ENCODE measurements around the gene ALK. TPM values are rescaled to one million over a fixed set of nuclear protein-coding genes. Genes with fewer than 3 reads are reported as not detected.

ALK gene
- total and polyA plus RNA-seq, 2 experiments from 2014 or later, result 0.35 TPM; not detected in 1

- TF ChIP-seq REST (IDR thresholded peaks at IDR 0.05; ENCODE audit: unreplicated experiment), result no peak
- no peak for TF ChIP-seq ZNF331 (CRISPR knock-in tag; IDR thresholded peaks at IDR 0.05; ENCODE audit: low read depth)
- no peak for TF ChIP-seq EZH2phosphoT487 (IDR thresholded peaks at IDR 0.05; ENCODE audit: unreplicated experiment)
Observed at GRCh38 chr2:29519338-29519925, 402.0 kb downstream of the ALK start (continued).

DNA sequence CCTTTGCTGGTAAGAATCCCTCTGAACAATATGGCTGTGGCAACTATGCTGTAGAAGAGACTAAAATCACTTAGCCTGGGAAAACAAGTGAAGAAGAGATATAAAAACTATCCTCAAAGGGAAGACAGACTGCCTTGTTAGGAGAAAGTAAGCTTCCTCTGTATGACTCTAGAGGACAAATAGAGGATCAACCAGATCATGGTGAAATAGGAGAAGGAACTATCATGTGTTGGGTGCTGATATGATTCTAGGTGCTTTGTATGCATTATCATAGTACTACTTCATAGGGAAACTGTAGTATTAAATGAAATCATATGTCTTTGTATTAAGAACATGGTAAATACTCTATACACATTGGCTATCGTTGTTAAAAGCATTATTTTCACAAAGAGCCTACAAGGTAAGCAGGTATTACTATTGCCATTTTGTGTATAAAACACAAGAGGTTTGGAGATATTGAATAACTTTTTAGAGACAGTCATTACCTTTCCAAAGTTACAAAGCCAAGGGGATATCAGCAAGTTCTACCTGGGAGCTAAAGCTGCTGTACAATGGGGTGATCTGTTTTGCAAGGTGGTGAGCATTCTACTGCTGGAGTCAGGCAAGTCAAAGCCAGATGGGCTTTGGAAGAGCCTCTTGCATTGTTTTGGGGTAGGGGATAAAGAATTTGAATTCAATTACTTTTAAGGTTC lies 402.6 kb downstream of the ALK start:
- Mint-ChIP-seq H3K27me3 (ENCODE audit: insufficient read depth, low read depth, poor library complexity) (peaks cover 4% of the 10 kb centered on the region), H3K9me3 (peaks cover 6% of the 10 kb centered on the region), H3K27ac (no peak overlapping the region), H3K4me1 (peaks cover 10% of the 10 kb centered on the region), H3K4me3 (no peak overlapping the region), H3K36me3 (ENCODE audit: low read depth) (peaks cover 5% of the 10 kb centered on the region; the same call in 1 of the 3 replicates)
- H3K27me3 ChIP-seq (ENCODE audit: insufficient read depth), result no peaks in the 10 kb centered on the region
- H4K20me1 ChIP-seq (replicated peaks; ENCODE audit: insufficient read depth), result no peaks in the 10 kb centered on the region
- 0 out of 2 replicates have a peak, but pooled peaks cover 19% of the 10 kb centered on the region for H3K9me2 ChIP-seq (ENCODE audit: insufficient read depth)
- H3K4me2 ChIP-seq, result no peak overlapping the region
- DNase-seq (ENCODE audit: low spot score) (no peak), ATAC-seq (no peak)
- no peaks in the 10 kb centered on the region for H3K79me2 ChIP-seq (replicated peaks; ENCODE audit: insufficient read depth)
- H3F3A ChIP-seq (replicated peaks; ENCODE audit: low read depth), result no peaks in the 10 kb centered on the region
- no peak overlapping the region for H3K27ac ChIP-seq (ENCODE audit: low read depth)
- H2AFZ ChIP-seq, result no peak overlapping the region
- peaks cover 11% of the 10 kb centered on the region for H3K4me1 ChIP-seq (ENCODE audit: insufficient read depth)
- H3K4me3 ChIP-seq, result no peak overlapping the region
- no peaks in the 10 kb centered on the region for H3K36me3 ChIP-seq (ENCODE audit: insufficient read depth)
- no peak for TF ChIP-seq STAT1 (IDR thresholded peaks at IDR 0.05; ENCODE audit: unreplicated experiment)
- no peak for TF ChIP-seq ZNF114 (CRISPR knock-in tag; IDR thresholded peaks at IDR 0.05)
- TF ChIP-seq POLR2AphosphoS5 (IDR thresholded peaks at IDR 0.05; ENCODE audit: low read depth), result no peak
- TF ChIP-seq NANOG (IDR thresholded peaks at IDR 0.05; ENCODE audit: borderline replicate concordance), result no peak
- no peak for TF ChIP-seq EZH2 (IDR thresholded peaks at IDR 0.05; ENCODE audit: low read depth, unreplicated experiment)
- TF ChIP-seq, protein P1, sequence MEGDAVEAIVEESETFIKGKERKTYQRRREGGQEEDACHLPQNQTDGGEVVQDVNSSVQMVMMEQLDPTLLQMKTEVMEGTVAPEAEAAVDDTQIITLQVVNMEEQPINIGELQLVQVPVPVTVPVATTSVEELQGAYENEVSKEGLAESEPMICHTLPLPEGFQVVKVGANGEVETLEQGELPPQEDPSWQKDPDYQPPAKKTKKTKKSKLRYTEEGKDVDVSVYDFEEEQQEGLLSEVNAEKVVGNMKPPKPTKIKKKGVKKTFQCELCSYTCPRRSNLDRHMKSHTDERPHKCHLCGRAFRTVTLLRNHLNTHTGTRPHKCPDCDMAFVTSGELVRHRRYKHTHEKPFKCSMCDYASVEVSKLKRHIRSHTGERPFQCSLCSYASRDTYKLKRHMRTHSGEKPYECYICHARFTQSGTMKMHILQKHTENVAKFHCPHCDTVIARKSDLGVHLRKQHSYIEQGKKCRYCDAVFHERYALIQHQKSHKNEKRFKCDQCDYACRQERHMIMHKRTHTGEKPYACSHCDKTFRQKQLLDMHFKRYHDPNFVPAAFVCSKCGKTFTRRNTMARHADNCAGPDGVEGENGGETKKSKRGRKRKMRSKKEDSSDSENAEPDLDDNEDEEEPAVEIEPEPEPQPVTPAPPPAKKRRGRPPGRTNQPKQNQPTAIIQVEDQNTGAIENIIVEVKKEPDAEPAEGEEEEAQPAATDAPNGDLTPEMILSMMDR (conservative IDR thresholded peaks at IDR 0.05; ENCODE audit: low read depth in 2 of 2), result no peak
- TF ChIP-seq ETS1 (IDR thresholded peaks at IDR 0.05), result no peak
- TF ChIP-seq JUNB (IDR thresholded peaks at IDR 0.05; ENCODE audit: unreplicated experiment), result no peak
- no peak for TF ChIP-seq ZNF331 (CRISPR knock-in tag; IDR thresholded peaks at IDR 0.05; ENCODE audit: low read depth)
- no peak for TF ChIP-seq EZH2phosphoT487 (IDR thresholded peaks at IDR 0.05; ENCODE audit: unreplicated experiment)
- TF ChIP-seq CREB1 (CRISPR knock-in tag; IDR thresholded peaks at IDR 0.05; ENCODE audit: low read depth), result no peak
- TF ChIP-seq REST (IDR thresholded peaks at IDR 0.05; ENCODE audit: unreplicated experiment), result no peak
